T-helper 17 cell (primary cell): ENCODE measurements around the gene AFF3. TPM values are rescaled to one million over a fixed set of nuclear protein-coding genes. Genes with fewer than 3 reads are reported as not detected.

Source experiments
- ATAC-seq: fragments of 150-1000 bp; cut with Tn5 transposase; 2 replicates; pipeline ENCODE4 v1.10.0; 2021; ENCODE audit warnings: mild to moderate bottlenecking, moderate library complexity
- DNase-seq, 3 donors: peaks; one replicate each; pipeline versions ENCODE4 v3.0.0 to v3.0.0-alpha.2; 2020 to 2021
- H3K9me3 ChIP-seq: one replicate; pipeline ENCODE4 v1.7.0; 2013; ENCODE audit warnings: low read length, mild to moderate bottlenecking; ENCODE audit not compliant: control insufficient read depth, poor library complexity, severe bottlenecking
- H3K27ac Mint-ChIP-seq: one replicate; pipeline ENCODE4 v1.8.0; 2022; ENCODE audit warnings: mild to moderate bottlenecking, moderate library complexity, mixed read lengths
- H3K27me3 Mint-ChIP-seq: one replicate; pipeline ENCODE4 v1.8.0; 2022; ENCODE audit warnings: mixed read lengths
- H3K36me3 Mint-ChIP-seq: one replicate; pipeline ENCODE4 v1.8.0; 2022; ENCODE audit warnings: low read depth, mixed read lengths
- H3K4me1 Mint-ChIP-seq: one replicate; pipeline ENCODE4 v1.8.0; 2022; ENCODE audit warnings: mild to moderate bottlenecking, mixed read lengths
- H3K4me3 Mint-ChIP-seq: one replicate; pipeline ENCODE4 v1.8.0; 2022; ENCODE audit warnings: mild to moderate bottlenecking, moderate library complexity, mixed read lengths
- total RNA-seq, 4 donors: library from RNA in 2 of 4; stranded (reverse) in 2 of 4; gene quantifications; one replicate each; pipeline ENCODE4 v1.2.3 and lab custom pipeline; 2022 to 2026

Gene AFF3
- total RNA-seq, 2 donors from 2014 or later: 6.5 to 14.4 TPM

GRCh38 chr2:99772591-99773331, 369.6 kb downstream of the AFF3 start:
- H3K9me3 ChIP-seq: peaks cover 7% of the 10 kb centered on the region
- Mint-ChIP-seq H3K36me3 (no peaks in the 10 kb centered on the region), H3K27me3 (peaks cover 12% of the 10 kb centered on the region), H3K4me3 (no peak overlapping the region), H3K4me1 (no peaks in the 10 kb centered on the region), H3K27ac (no peak overlapping the region)
- DNase-seq (no peak), ATAC-seq (no peak)

- DNase-seq (no peak), ATAC-seq (no peak)
- H3K36me3 Mint-ChIP-seq: no peaks in the 10 kb centered on the region
- H3K4me1 Mint-ChIP-seq: no peaks in the 10 kb centered on the region
- peak overlapping the region; percentile 5 for H3K4me3 Mint-ChIP-seq
- peaks cover 12% of the 10 kb centered on the region for H3K27me3 Mint-ChIP-seq
- H3K9me3 ChIP-seq: peaks cover 5% of the 10 kb centered on the region
- H3K27ac Mint-ChIP-seq: no peak overlapping the region
Observed at GRCh38 chr2:99771681-99772333, 370.6 kb downstream of the AFF3 start.

- no peak overlapping the region for H3K27ac Mint-ChIP-seq
- no peaks in the 10 kb centered on the region for H3K4me1 Mint-ChIP-seq
- DNase-seq: no peak
- ATAC-seq: no peak
- no peak overlapping the region for H3K4me3 Mint-ChIP-seq
- peaks cover 12% of the 10 kb centered on the region for H3K27me3 Mint-ChIP-seq
- no peaks in the 10 kb centered on the region for H3K36me3 Mint-ChIP-seq
- peaks cover 5% of the 10 kb centered on the region for H3K9me3 ChIP-seq
Observed at GRCh38 chr2:99770876-99771275, 371.5 kb downstream of the AFF3 start.

- H3K9me3 ChIP-seq: peaks cover 5% of the 10 kb centered on the region
- no peak for ATAC-seq
- H3K4me3 Mint-ChIP-seq: no peak overlapping the region
- peaks cover 12% of the 10 kb centered on the region for H3K27me3 Mint-ChIP-seq
- DNase-seq: no peak
- H3K36me3 Mint-ChIP-seq: peaks cover 3% of the 10 kb centered on the region
- no peaks in the 10 kb centered on the region for H3K4me1 Mint-ChIP-seq
- H3K27ac Mint-ChIP-seq: no peak overlapping the region
Observed at GRCh38 chr2:99765731-99766318, 376.6 kb downstream of the AFF3 start.

- ATAC-seq: no peak
- no peaks in the 10 kb centered on the region for H3K9me3 ChIP-seq
- no peak for DNase-seq
- no peaks in the 10 kb centered on the region for H3K4me1 Mint-ChIP-seq
- H3K4me3 Mint-ChIP-seq: no peak overlapping the region
- no peak overlapping the region for H3K27ac Mint-ChIP-seq
- H3K36me3 Mint-ChIP-seq: peaks cover 3% of the 10 kb centered on the region
- H3K27me3 Mint-ChIP-seq: peaks cover 12% of the 10 kb centered on the region
Observed at GRCh38 chr2:99763764-99764163, 378.6 kb downstream of the AFF3 start.

- H3K4me3 Mint-ChIP-seq: no peak overlapping the region
- no peaks in the 10 kb centered on the region for H3K9me3 ChIP-seq
- H3K27me3 Mint-ChIP-seq: peaks cover 12% of the 10 kb centered on the region
- DNase-seq: no peak
- ATAC-seq: no peak
- H3K36me3 Mint-ChIP-seq: peaks cover 3% of the 10 kb centered on the region
- no peaks in the 10 kb centered on the region for H3K4me1 Mint-ChIP-seq
- H3K27ac Mint-ChIP-seq: no peak overlapping the region
Observed at GRCh38 chr2:99762714-99763113, 379.7 kb downstream of the AFF3 start.

GRCh38 chr2:99757611-99758114, 384.7 kb downstream of the AFF3 start:
- H3K9me3 ChIP-seq: no peaks in the 10 kb centered on the region
- Mint-ChIP-seq H3K27me3 (peaks cover 12% of the 10 kb centered on the region), H3K27ac (no peak overlapping the region), H3K4me1 (no peaks in the 10 kb centered on the region), H3K36me3 (peaks cover 3% of the 10 kb centered on the region), H3K4me3 (no peak overlapping the region)
- no peak for DNase-seq
- no peak for ATAC-seq

GRCh38 chr2:99756059-99756458, 386.3 kb downstream of the AFF3 start:
- ATAC-seq (no peak), DNase-seq (no peak)
- H3K9me3 ChIP-seq: no peaks in the 10 kb centered on the region
- Mint-ChIP-seq H3K27me3 (peaks cover under 1% of the 10 kb centered on the region), H3K27ac (no peak overlapping the region), H3K36me3 (no peaks in the 10 kb centered on the region), H3K4me3 (no peak overlapping the region), H3K4me1 (no peaks in the 10 kb centered on the region)

GRCh38 chr2:99754210-99754609, 388.2 kb downstream of the AFF3 start:
- no peak overlapping the region for H3K4me3 Mint-ChIP-seq
- no peak overlapping the region for H3K27ac Mint-ChIP-seq
- H3K9me3 ChIP-seq: no peaks in the 10 kb centered on the region
- H3K27me3 Mint-ChIP-seq: no peaks in the 10 kb centered on the region
- ATAC-seq (no peak), DNase-seq (no peak)
- H3K4me1 Mint-ChIP-seq: no peaks in the 10 kb centered on the region
- H3K36me3 Mint-ChIP-seq: no peaks in the 10 kb centered on the region

- no peak overlapping the region for H3K27ac Mint-ChIP-seq
- peaks cover 4% of the 10 kb centered on the region for H3K27me3 Mint-ChIP-seq
- no peaks in the 10 kb centered on the region for H3K9me3 ChIP-seq
- no peaks in the 10 kb centered on the region for H3K4me1 Mint-ChIP-seq
- H3K36me3 Mint-ChIP-seq: no peaks in the 10 kb centered on the region
- H3K4me3 Mint-ChIP-seq: no peak overlapping the region
- no peak for DNase-seq
- no peak for ATAC-seq
Observed at GRCh38 chr2:99753505-99753904, 388.9 kb downstream of the AFF3 start.

- Mint-ChIP-seq H3K4me1 (no peaks in the 10 kb centered on the region), H3K4me3 (no peak overlapping the region), H3K27ac (no peak overlapping the region), H3K36me3 (peaks cover 2% of the 10 kb centered on the region), H3K27me3 (peaks cover 15% of the 10 kb centered on the region)
- DNase-seq (no peak), ATAC-seq (no peak)
- H3K9me3 ChIP-seq: no peaks in the 10 kb centered on the region
Observed at GRCh38 chr2:99748344-99748743, 394.0 kb downstream of the AFF3 start.

GRCh38 chr2:99747842-99748241, 394.5 kb downstream of the AFF3 start:
- Mint-ChIP-seq H3K36me3 (peaks cover 2% of the 10 kb centered on the region), H3K27ac (no peak overlapping the region), H3K4me1 (no peaks in the 10 kb centered on the region), H3K4me3 (no peak overlapping the region), H3K27me3 (peaks cover 19% of the 10 kb centered on the region)
- ATAC-seq (no peak), DNase-seq (no peak)
- no peaks in the 10 kb centered on the region for H3K9me3 ChIP-seq

GRCh38 chr2:99743146-99743545, 399.2 kb downstream of the AFF3 start:
- no peak overlapping the region for H3K27ac Mint-ChIP-seq
- no peaks in the 10 kb centered on the region for H3K4me1 Mint-ChIP-seq
- H3K27me3 Mint-ChIP-seq: peaks cover 11% of the 10 kb centered on the region
- H3K36me3 Mint-ChIP-seq: peaks cover 2% of the 10 kb centered on the region
- no peak overlapping the region for H3K4me3 Mint-ChIP-seq
- no peaks in the 10 kb centered on the region for H3K9me3 ChIP-seq
- DNase-seq (no peak), ATAC-seq (no peak)
